GM18858 (cell line): ENCODE results near the gene MEGF10.

Source experiments
- ATAC-seq: cut with Tn5 transposase; IDR thresholded peaks from one replicate; pipeline ENCODE4 v1.9.1; 2021; ENCODE audit not compliant: unreplicated experiment

Gene MEGF10

DNA sequence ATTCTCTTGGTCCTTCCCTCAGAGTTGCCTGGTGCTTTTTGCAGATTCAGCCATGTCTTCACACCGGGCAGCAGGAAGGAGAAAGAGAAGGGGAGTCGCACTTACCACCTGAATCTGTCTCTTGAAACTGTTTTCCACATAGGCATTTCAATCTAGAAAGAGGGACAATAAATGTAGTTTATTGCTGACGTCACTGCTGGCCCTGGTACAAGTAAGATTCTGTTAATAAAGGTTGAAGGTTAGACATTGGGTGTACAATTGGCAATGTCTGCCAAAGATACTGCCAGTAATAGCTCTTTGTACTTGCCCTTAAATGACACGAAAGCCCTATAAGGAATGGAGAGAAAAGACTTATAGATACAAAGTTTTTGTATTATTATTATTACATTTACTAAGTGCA, 72.8 kb downstream of the MEGF10 start:
- ATAC-seq, result no peak

DNA sequence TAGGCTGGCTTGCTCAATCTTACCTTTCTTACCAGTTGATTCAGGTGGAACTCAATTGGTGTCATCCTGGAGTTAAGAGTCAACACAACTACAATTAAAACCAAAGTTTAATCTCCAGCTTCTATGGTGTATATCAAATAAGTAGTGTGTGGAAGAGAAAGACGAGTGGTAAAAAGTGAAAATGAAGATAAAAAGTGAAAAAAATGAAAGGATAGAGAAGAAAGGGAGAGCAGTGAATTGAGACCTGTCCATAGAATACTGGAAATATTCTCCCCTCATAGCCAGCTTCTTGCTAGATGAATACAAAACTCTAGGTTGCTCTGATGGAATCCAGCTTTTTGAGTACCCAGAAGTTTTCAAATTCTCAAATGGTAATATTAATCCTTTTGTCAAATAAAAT, 76.4 kb downstream of the MEGF10 start:
- no peak for ATAC-seq

DNA sequence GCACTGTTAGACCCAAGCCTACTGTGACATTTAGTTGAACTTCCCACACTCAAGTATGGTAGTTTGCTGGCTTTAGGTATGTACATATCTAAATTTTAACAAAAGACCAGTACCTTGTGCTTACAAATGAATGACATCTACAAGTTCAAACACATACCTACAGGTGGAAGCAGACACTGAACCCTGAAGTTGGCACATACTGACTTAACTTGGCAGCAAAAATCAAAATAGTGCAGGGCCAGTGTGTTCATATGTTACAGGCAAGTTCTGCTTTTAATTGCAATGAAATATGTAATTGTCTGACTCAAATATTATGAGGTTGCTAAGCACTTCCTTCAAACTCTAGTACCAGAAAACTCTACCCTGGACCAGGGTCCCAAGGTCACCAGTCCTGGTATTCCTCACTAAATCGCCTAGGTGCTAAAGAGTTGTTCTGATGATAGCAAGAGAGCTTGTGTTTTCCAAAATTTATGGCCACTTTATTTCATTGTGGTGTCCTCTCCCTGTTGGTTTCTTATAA, 77.4 kb downstream of the MEGF10 start:
- no peak for ATAC-seq

DNA sequence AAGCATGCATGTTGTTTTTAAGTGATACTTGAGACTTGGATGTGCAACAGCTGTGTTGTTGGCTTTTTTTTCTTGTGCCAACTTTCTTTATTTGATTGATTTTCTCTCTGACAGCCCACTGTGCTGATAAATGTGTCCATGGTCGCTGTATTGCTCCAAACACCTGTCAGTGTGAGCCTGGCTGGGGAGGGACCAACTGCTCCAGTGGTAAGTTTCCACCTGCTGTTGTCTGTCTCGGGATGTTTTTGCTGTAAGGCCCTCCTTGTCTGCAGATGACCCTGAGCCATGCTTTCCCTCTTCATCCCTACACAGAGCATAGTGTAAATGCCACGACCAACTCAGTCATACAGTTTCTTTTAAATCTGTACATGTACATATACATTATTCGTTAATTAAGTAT, 79.2 kb downstream of the MEGF10 start:
- ATAC-seq, result no peak

DNA sequence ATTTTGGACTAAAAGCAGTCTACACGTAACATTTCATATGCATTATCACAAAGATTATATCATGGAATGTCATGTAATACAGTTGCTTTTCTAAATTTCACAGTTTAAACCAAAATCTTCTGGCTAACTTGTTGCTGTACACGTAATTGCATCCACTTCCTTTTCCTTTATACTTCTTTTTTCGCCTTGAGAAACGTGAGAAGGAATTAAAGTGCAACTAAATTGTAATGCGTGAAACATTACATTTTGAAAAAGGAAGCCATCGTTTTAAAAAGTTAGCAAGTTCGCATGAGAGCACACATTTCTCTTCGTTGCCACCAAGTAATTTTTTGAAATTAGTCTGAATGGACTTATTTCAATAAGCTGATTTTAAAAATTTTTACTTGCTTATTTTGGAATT, 80.0 kb downstream of the MEGF10 start:
- no peak for ATAC-seq

DNA sequence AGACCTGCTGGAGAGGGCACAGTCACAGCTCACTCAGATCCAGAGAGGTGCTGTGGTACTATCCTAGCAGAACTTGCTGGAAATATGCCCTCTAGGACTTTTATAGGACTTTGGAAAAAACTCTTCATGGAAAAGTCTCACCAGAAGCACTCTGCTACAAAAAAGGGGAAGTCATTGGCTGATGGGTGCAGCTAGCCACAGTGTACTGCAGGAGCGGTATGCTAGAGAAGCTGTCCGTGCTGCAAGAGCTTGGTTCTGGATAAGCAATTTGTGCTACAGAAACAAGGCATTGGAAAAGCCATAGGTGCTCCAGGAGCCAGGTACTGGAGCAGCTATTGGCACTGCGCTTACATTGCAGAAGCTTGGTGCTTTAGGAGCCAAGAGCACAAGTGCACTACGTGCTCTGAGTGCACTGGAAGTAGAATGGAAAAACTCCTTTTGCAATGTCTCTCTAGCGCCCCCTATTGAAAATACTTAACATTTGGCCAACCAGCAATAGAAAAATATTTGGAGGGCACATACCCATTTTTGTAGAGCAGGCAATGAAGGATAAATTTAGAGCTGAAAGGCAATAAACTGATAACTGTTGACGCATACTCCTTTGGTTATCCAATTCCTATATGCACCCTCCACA, 83.4 kb downstream of the MEGF10 start:
- no peak for ATAC-seq

DNA sequence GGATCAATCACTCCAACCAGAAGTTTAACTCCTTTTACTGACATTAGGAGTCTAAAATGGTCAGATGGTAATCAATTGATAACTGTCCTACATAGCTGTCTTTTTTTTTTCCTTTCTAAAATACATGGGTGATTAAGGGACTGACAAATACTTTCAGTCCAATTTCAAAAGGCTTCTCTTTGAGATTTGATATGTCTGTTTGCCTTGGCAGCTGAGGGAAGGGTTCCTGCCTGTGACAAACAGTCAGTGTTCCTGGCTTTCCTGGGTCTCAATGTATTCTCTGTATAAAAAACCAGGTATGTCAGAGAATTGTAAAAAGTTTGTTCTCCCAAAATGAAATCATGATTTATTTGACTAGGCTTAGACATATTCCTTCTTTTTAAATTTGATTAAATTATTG, 84.5 kb downstream of the MEGF10 start:
- ATAC-seq, result no peak

DNA sequence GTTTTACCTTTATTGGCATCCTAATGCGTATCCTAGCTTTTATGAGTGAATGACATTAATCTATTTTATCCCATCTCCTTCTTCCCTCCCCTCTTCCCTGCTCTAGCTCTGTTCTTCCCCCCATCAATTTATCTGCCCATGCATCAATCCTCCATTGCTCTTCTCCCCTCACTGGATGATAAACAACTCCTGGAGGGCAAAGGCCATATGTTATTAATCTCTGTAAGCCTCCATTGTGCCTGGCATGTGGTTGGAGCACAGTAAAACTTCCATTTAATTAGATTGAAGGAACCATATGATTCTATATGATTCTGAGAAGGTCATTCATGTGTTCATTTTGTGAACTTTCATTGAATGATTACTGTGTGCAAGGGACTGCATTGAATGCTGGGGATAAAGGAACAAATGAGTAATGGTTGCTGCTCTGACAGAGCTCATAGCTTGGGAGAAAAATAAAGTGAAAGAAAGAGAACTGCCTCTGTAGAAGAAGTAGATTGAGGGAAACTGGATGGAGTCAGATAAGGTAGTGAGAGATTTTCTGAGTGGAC, 85.0 kb downstream of the MEGF10 start:
- ATAC-seq, result no peak

DNA sequence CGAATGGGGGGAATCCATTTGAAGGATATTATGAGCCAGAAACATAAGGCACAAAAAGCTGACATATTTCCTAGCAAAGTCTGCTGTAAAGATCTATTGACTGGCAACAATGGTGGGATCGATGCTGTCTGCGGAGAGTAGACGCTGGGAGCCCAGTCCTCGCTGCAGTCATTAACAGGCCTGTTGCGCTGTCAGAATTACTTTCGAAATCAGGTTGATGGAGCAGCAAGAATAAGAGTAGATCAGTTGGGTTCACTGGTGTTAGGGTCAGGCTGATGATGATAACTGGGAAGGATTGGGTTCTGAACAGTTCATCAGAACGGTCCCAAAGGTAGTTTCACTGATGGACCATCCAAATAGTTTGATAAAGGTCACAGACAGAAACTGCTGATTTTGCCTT, 87.1 kb downstream of the MEGF10 start:
- ATAC-seq, result no peak

DNA sequence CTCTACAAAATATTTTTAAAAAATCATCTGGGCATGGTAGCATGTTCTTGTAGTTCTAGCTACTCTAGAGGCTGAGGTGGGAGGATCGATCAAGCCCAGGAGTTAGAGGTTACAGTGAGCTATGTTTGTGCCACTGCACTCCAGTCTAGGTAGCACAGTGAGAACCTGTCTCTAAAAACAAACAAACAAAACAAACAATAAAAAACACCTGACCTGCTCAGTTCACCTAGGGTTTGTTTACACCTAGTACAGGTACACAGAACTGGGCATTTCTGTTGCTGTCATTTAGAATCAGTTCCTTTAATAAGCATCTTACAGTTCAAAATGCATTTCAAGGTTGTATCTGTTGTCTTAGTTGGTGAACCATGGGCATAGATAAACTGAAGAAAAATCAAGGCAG, 95.3 kb downstream of the MEGF10 start:
- no peak for ATAC-seq

DNA sequence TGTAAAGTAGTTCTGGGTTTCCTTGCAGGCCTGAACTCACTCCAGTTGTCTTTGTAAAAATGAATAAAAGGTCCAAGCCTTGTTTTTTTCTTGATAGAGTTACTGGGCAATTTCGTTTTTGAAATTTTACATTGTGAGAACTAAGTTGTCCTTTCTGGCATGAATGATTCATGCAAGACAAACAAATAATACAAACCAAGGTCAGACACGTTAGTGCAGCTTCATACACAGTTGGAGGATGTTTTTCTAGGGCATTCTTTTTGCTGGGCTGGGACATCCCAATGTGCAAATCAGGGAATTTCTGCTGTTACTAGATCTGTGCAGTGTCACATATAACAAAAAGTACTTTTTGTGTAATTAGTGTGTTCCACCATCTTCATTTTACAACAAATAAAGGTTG, 96.0 kb downstream of the MEGF10 start:
- ATAC-seq, result no peak

DNA sequence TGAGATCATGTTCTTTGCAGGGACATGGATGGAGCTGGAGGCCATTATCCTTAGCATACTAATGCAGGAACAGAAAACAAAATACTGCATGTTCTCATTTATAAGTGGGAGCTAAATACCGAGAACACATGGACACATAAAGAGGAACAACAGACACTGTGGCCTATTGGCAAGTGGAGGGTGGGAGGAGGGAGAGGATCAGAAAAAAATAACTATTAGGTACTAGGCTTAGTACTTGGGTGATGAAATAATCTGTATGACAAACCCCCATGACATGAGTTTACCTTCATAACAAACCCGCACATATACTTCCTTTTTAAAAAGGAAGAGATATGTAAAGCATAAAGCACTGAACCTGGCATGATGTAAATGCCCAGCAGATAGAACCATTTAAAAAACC, 99.0 kb downstream of the MEGF10 start:
- no peak for ATAC-seq

DNA sequence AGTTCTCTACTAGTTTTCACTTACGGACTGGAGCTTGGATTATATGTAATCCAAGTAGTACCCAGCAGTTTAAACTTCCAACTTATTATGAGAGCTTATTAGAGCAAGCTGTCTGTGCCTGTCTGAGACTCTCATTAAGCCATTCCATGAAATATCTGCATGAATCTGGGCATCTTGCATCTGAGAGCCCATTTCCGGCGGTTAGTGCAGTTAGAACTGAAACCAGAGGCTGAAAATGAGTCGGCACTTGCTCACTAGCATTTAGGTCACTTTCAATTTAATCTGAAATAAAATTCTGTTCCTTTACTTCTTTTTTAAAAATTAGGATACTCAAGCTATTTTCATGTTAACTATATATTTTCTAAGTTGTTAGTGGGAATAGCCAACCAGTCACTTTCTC, 102.2 kb downstream of the MEGF10 start:
- ATAC-seq, result no peak

DNA sequence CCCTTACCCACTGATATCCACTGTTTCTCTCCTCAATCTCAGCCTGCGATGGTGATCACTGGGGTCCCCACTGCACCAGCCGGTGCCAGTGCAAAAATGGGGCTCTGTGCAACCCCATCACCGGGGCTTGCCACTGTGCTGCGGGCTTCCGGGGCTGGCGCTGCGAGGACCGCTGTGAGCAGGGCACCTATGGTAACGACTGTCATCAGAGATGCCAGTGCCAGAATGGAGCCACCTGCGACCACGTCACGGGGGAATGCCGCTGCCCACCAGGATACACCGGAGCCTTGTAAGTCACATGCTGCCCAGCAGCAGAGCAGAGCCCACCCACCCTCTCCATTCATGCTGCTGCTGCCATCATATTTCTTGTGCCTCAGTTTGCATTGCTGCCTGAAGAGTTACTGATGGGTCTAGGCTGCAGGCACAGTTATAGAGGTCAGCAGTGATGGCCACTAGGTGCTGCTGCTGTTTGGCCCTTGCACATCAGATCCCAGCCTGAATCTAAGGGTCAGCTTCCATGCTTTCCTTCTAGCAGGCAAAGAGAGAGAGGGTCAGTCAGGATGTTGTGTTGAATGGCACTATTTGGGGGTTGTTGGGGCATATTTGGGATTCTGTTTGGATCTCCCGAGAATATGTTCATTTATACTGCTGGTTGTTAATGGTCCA, 106.0 kb downstream of the MEGF10 start:
- no peak for ATAC-seq

DNA sequence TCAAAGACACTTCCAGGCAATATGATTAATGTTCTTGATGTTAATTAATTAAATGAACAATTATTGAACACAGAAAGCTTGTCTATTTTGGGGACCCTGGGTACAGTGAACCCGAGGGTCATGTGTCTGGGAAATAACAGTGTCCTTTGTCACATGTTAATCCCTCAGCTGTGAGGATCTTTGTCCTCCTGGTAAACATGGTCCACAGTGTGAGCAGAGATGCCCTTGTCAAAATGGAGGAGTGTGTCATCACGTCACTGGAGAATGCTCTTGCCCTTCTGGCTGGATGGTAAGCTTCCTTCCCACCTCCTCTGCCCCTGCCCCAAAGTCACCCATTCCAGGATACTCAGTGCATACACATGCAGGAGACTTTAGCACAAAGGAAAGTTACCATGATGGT, 107.9 kb downstream of the MEGF10 start:
- ATAC-seq, result no peak

DNA sequence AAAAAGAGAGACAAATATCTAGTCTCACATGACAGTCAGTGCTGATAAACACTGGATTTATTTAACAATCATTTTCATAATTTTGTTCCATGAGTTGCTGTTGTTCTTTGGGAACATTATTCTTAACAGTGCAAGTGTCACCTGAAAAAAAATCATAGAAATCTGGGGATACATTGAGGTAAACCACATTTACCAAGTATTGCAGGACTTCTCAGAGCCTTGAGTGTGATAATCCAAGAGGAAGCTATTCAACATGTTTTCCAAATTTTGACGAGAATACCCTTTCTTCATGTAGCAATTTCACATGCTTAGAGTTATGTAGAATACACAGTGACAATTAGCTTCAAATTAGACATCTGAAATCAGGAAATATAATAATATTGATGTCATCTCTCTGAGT, 108.5 kb downstream of the MEGF10 start:
- ATAC-seq, result no peak

DNA sequence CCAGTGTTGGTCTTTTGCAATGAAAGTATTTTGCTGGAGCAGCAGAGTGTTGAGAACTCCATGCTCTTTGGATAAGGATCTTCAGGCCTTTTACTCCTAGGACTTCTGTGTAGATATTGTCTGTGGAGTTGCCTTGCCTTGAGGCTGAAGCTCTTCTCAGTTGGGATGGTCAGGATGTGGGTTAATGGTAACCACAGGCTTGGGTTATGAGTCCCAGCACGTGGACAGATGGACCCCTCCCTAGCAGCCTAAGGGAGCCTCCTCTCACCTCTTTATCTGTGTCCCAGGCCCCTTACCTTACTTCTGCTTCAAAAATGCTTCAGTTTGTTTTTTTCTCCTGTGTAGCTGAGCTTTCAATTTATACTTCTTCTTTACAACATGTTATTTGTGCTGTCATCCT, 109.9 kb downstream of the MEGF10 start:
- ATAC-seq, result no peak

DNA sequence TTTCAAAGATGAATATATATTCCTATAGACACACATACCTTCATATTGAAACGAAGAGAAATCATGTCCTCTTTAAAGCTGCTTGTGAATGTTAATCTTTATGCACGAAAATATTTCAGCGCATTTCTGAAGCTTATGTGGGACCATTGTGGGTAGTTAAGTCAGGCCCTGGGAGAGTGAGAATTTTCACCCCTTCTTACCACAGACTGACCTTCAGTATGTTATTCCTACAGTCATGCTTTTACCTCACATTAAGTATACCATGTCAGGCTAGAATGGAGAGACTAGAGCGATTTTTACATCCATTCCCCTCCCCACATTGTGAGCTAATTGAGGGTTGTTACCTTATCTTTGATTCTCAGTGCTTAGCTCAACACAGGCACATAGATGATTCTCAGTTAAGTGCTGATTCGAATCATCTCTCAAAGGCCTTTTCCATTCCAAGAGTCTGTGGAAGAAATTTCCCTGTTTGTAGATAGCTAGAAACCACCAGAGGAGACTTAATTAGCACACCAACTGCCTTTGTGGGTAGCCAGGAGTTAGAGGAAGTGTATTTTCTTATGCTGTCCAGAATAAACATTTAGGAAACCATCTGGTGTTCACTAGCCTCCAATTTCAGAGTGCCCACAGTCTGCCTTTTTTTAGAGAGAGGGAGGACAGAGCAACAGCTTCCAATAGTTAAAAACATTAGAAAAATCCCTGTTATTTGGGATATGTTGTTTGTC, 110.5 kb downstream of the MEGF10 start:
- no peak for ATAC-seq

DNA sequence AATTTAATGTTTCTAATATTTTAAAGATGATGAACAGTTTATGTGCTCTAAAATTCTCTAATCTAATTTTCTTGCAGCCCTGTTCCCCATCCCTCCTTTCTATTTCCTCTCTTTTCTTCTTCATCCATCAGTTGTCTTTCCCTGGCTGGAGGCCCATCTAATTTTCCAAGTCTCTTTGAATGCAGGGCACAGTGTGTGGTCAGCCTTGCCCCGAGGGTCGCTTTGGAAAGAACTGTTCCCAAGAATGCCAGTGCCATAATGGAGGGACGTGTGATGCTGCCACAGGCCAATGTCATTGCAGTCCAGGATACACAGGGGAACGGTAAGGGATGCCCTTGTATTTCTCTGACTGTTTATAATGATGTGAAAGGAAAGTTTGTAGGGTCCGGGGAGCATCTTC, 111.8 kb downstream of the MEGF10 start:
- ATAC-seq, result no peak

DNA sequence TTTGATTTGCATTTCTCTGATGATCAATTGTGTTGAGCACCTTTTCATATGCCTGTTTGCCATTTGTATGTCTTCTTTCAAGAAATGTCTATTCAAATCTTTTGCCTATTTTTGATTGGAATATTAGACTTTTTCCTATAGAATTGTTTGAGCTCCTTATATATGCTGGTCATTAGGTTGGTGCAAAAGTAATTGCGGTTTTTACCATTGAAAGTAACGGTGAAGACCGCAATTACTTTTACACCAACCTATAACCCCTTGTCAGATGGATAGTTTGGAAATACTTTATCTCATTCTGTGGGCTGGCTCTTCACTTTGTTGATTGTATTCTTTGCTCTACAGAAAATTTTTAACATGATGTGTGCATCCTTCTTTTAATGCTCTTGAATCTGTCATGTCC, 113.6 kb downstream of the MEGF10 start:
- ATAC-seq, result no peak

DNA sequence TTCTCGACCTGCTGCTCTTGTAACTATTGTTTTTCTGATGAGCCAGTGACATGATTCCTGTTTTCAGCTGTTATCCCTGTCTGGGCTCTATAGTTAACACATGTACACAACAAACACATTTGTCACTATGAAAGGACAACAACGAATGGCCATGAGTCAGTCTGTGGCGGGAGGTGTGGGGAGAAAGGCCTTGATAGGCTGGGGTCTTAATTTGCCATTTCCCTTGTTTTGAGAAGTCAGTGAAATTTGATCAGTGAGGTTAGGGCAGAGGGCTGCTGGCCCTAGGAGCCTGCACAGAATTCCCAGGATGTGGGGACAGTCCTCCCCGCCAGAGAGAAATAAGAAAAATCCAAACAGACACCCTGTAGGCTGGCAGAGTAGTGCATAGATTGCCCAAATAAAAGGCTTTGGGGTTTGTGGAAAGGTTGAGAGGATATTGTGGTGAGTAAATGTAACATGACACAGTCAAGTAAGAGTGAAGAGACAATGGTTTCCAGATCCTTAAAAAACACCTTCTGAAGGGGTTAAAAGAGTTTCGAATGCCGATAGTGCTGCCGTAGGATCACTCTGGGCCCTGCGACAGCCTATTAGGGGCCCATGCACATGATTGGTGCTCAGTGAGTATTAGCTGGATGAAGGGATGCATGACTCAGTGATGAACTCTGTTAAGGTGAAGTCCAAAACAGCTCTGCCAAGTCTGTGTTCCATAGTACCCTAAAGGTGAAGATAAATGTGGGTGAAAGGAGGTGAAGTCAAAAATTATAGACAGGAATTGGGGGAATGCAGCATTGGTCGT, 115.9 kb downstream of the MEGF10 start:
- no peak for ATAC-seq
